Left lung (tissue), 14 donors: ENCODE measurements around the gene ITGA11. TPM values are rescaled to one million over a fixed set of nuclear protein-coding genes. Genes with fewer than 3 reads are reported as not detected.

Source experiments
- ATAC-seq: fragments of 200-7000 bp; cut with Tn5 transposase; one replicate; pipeline ENCODE4 v1.9.1; 2020; ENCODE audit warnings: moderate library complexity
- DNase-seq, 4 donors: peaks; one replicate each; pipeline ENCODE4 v3.0.0-alpha.2; 2013 to 2020
- H3K27ac ChIP-seq, 2 donors: fragments of 200-600 bp; sonication (generic) in 1 of 2; one replicate each; pipeline versions ENCODE4 v1.5.0 to v1.8.0; 2020 to 2021
- H3K27me3 ChIP-seq, 2 donors: fragments of 200-600 bp; sonication (generic) in 1 of 2; one replicate each; pipeline versions ENCODE4 v1.5.0 to v1.8.0; 2020 to 2021
- H3K36me3 ChIP-seq, 2 donors: fragments of 200-600 bp; sonication (generic) in 1 of 2; one replicate each; pipeline versions ENCODE4 v1.5.0 to v1.8.0; 2020 to 2021
- H3K4me1 ChIP-seq, 2 donors: fragments of 200-600 bp; one replicate each; pipeline ENCODE4 v1.8.0; 2021
- H3K4me3 ChIP-seq, 2 donors: fragments of 200-600 bp; sonication (generic) in 1 of 2; one replicate each; pipeline versions ENCODE4 v1.5.0 to v1.8.0; 2020 to 2021; ENCODE audit warnings: mild to moderate bottlenecking in 1 of 2
- H3K9me3 ChIP-seq, 2 donors: fragments of 200-600 bp; sonication (generic) in 1 of 2; one replicate each; pipeline versions ENCODE4 v1.5.0 to v1.8.0; 2020 to 2021
- CTCF ChIP-seq, 2 donors: fragments of 200-600 bp; sonication (generic) in 1 of 2; IDR thresholded peaks; one replicate each; pipeline versions ENCODE4 v1.5.0 to v1.8.0; 2021; ENCODE audit warnings: antibody characterized with exemption in 2 of 2
- intact Hi-C, 2 donors: fragments of 100-400 bp; cut with DNase I; formaldehyde crosslinking; loops; one replicate each; pipeline versions ENCODE4 v1.11.2 to v1.14.2; 2022
- long read RNA-seq, 12 donors: library from polyadenylated mRNA in 2 of 12; unstranded in 2 of 12; transcript quantifications; one replicate each; pipeline ENCODE4 v2.0.0 and lab custom pipeline, GENCODE V29; 2019 to 2026
- polyA plus RNA-seq, 6 donors: library from polyadenylated mRNA; unstranded; fragments of 120-200 nt; gene quantifications; one replicate each; pipeline ENCODE4 v1.2.1, GENCODE V29; 2013; ENCODE audit not compliant: insufficient read length in 6 of 6
- total RNA-seq, 2 donors: library from RNA; stranded (reverse); fragmentation: NEBNext Ultra II Directional; extraction: Animal tissue kit (Norgen Biotek cat#: 25700); gene quantifications; one replicate each; pipeline ENCODE4 v1.2.1, GENCODE V29; 2021
- donor health status: DM: no; HTN: yes; CAD: no.
- donor health status: DM: no; HTN: no; CAD: no.

ITGA11 gene
- 1 to 10 TPM; 2.1 to 7.3 TPM for total RNA-seq
- polyA plus RNA-seq, result 1 to 10 TPM; 1.1 to 2.1 (median 1.6) TPM
- long read RNA-seq, donor 1, result 0 reads
- long read RNA-seq, donor 2, result 0 reads
- long read RNA-seq, donor 3, result 0 reads
- long read RNA-seq, donor 4, result 0 reads
- long read RNA-seq, donor 5, result 0 reads
- long read RNA-seq, donor 6, result 0 reads
- long read RNA-seq, donor 7, result 0 reads
- long read RNA-seq, donor 8, result 0 reads
- long read RNA-seq, donor 9, result 0 reads
- long read RNA-seq, donor 10, partial matches to known transcripts, result 1 of 1 reads
- long read RNA-seq, donor 10, other reads (novel, unspliced or antisense), result 0 of 1 reads
- long read RNA-seq, donor 11, result 0 reads
- long read RNA-seq, donor 12, result 0 reads

GRCh38 chr15:68431792-68432401 lies at the start of gene ITGA11:
TSS of gene ITGA11 (minus strand) at chr15:68432163. CDS start at chr15:68432066, 97 bp downstream.
- peak within 1 kb of the TSS; percentile 20 to 24 for H3K4me3 ChIP-seq
- peaks cover 3 to 13% of the 10 kb centered on the region in 2 donors for H3K4me1 ChIP-seq
- no peaks in the 10 kb centered on the region for H3K36me3 ChIP-seq
- H3K9me3 ChIP-seq, result no peaks in the 10 kb centered on the region
- TF ChIP-seq CTCF (IDR thresholded peaks at IDR 0.05), result no peak
- intact Hi-C loops, result no loop called here
- H3K27me3 ChIP-seq, result peaks cover 39 to 82% of the 10 kb centered on the region in 2 donors
- ATAC-seq (peak; percentile 93), DNase-seq (peak; percentile 56 to 82 (median 70))
- no peak within 1 kb of the TSS for H3K27ac ChIP-seq

GRCh38 chr15:68481321-68481720 lies 49.4 kb upstream of the ITGA11 start:
- no peak overlapping the region for H3K27ac ChIP-seq
- intact Hi-C loops, result no loop called here
- H3K4me1 ChIP-seq, result no peaks in the 10 kb centered on the region
- H3K9me3 ChIP-seq, result no peaks in the 10 kb centered on the region
- H3K27me3 ChIP-seq, result no peaks in the 10 kb centered on the region
- H3K4me3 ChIP-seq, result no peak overlapping the region
- no peak for TF ChIP-seq CTCF (IDR thresholded peaks at IDR 0.05)
- ATAC-seq (no peak), DNase-seq (no peak)
- no peaks in the 10 kb centered on the region for H3K36me3 ChIP-seq

- TF ChIP-seq CTCF (IDR thresholded peaks at IDR 0.05), result no peak
- intact Hi-C loops, result no loop called here
- Histone ChIP-seq H3K36me3 (no peaks in the 10 kb centered on the region), H3K27me3 (no peaks in the 10 kb centered on the region), H3K4me1 (no peaks in the 10 kb centered on the region), H3K27ac (no peak overlapping the region), H3K4me3 (no peak overlapping the region), H3K9me3 (no peaks in the 10 kb centered on the region)
- DNase-seq, result no peak
- no peak for ATAC-seq
Observed at GRCh38 chr15:68480296-68480695, 48.3 kb upstream of the ITGA11 start.

- Histone ChIP-seq H3K27ac (peak overlapping the region in 1 of 2 donors; percentile 33), H3K4me1 (no peaks in the 10 kb centered on the region), H3K9me3 (no peaks in the 10 kb centered on the region), H3K27me3 (no peaks in the 10 kb centered on the region), H3K36me3 (no peaks in the 10 kb centered on the region), H3K4me3 (no peak overlapping the region)
- ATAC-seq (peak; percentile 50), DNase-seq (no peak)
- intact Hi-C loops, result no loop called here
- no peak for TF ChIP-seq CTCF (IDR thresholded peaks at IDR 0.05)
Observed at GRCh38 chr15:68479870-68480269, 47.9 kb upstream of the ITGA11 start.

GRCh38 chr15:68479406-68479805 lies 47.4 kb upstream of the ITGA11 start:
- intact Hi-C loops, result no loop called here
- TF ChIP-seq CTCF (IDR thresholded peaks at IDR 0.05), result no peak
- no peaks in the 10 kb centered on the region for H3K4me1 ChIP-seq
- no peak overlapping the region for H3K4me3 ChIP-seq
- peak in 1 of 4 donors; percentile 33 for DNase-seq
- peak; percentile 60 for ATAC-seq
- H3K9me3 ChIP-seq, result no peaks in the 10 kb centered on the region
- H3K36me3 ChIP-seq, result no peaks in the 10 kb centered on the region
- H3K27me3 ChIP-seq, result no peaks in the 10 kb centered on the region
- H3K27ac ChIP-seq, result peak overlapping the region in 1 of 2 donors; percentile 33
